GM12878 (cell line): ENCODE data around the gene RBM12. TPM values are rescaled to one million over a fixed set of nuclear protein-coding genes. Genes with fewer than 3 reads are reported as not detected.
A peak's percentile ranks its signal among the peaks of the same experiment; 100 is the strongest.

ENCODE experiments used
- BCL11A ChIP-seq: IDR thresholded peaks from 2 replicates; pipeline ENCODE4 v1.6.1; 2011; ENCODE audit warnings: low read depth, low read length
- BHLHE40 ChIP-seq, 2 experiments: fragments of 450-650 bp in 1 of 2; IDR thresholded peaks; 2 replicates each; pipeline ENCODE4 v1.6.1; 2011 to 2017; ENCODE audit warnings: low read depth in 2 of 2, borderline replicate concordance in 1 of 2, improper control_type of control experiment in 1 of 2, low read length in 1 of 2, mild to moderate bottlenecking in 1 of 2
- CREB1 ChIP-seq: IDR thresholded peaks from 2 replicates; pipeline ENCODE4 v1.6.1; 2012; ENCODE audit warnings: low read depth, mild to moderate bottlenecking, inconsistent platforms
- CREM ChIP-seq: IDR thresholded peaks from 2 replicates; pipeline ENCODE4 v1.6.1; 2014; ENCODE audit warnings: antibody characterized with exemption, low read depth
- CUX1 ChIP-seq: IDR thresholded peaks from 2 replicates; pipeline ENCODE4 v1.6.1; 2012; ENCODE audit warnings: improper control_type of control experiment, low read depth, low read length; ENCODE audit not compliant: insufficient replicate concordance
- E4F1 ChIP-seq: fragments of 450-650 bp; IDR thresholded peaks from 2 replicates; pipeline ENCODE4 v1.6.1; 2018; ENCODE audit warnings: borderline replicate concordance, mild to moderate bottlenecking; ENCODE audit not compliant: partially characterized antibody
- GATAD2B ChIP-seq: fragments of 450-650 bp; conservative IDR thresholded peaks from 2 replicates; pipeline ENCODE4 v1.6.1; 2017; ENCODE audit warnings: low read depth, mild to moderate bottlenecking, moderate library complexity
- HDAC6 ChIP-seq: fragments of 200-600 bp; sonication (generic); IDR thresholded peaks from one replicate; pipeline ENCODE4 v1.8.0; 2017; ENCODE audit warnings: antibody characterized with exemption; ENCODE audit not compliant: unreplicated experiment
- SUZ12 ChIP-seq: fragments of 200-600 bp; sonication (generic); IDR thresholded peaks from one replicate; pipeline ENCODE4 v1.6.1; 2018; ENCODE audit warnings: antibody characterized with exemption, mild to moderate bottlenecking; ENCODE audit not compliant: unreplicated experiment
- TCF12 ChIP-seq: IDR thresholded peaks from 2 replicates; pipeline ENCODE4 v1.6.1; 2011; ENCODE audit warnings: low read depth, mild to moderate bottlenecking, low read length
- TCF3 ChIP-seq: IDR thresholded peaks from 2 replicates; pipeline ENCODE4 v1.6.1; 2012; ENCODE audit warnings: low read depth, mild to moderate bottlenecking, low read length, borderline replicate concordance; ENCODE audit not compliant: insufficient read depth
- ZNF217 ChIP-seq: fragments of 450-650 bp; IDR thresholded peaks from 2 replicates; pipeline ENCODE4 v1.6.1; 2017; ENCODE audit warnings: antibody characterized with exemption, mild to moderate bottlenecking
- polyA plus RNA-seq, 11 experiments: library from polyadenylated mRNA; depleted of rRNA in 4 of 11; unstranded in 6 of 11; stranded (reverse) in 5 of 11; fragments of >200 nt; fragmentation: Nextera tagmentation in 4 of 11; fragmentation: Illumina TruSeq in 1 of 11; extraction: Ambion mirVana in 4 of 11; extraction: Trizol in 1 of 11; gene quantifications; 1 replicate in 1 of 11; 2 replicates in 10 of 11; pipeline versions ENCODE4 v1.2.1 to v1.2.3, GENCODE V29; 2011 to 2016; ENCODE audit warnings: inconsistent platforms in 2 of 11, missing spikeins in 2 of 11, low read depth in 1 of 11
- total RNA-seq, 4 experiments: library from RNA; depleted of rRNA in 3 of 4; stranded (reverse); fragments of >200 nt in 3 of 4; fragmentation: Illumina TruSeq in 1 of 4; extraction: Trizol in 1 of 4; gene quantifications; 2 replicates each; pipeline versions ENCODE4 v1.2.1 to v1.2.3, GENCODE V29; 2013 to 2021

RBM12 gene
- total and polyA plus RNA-seq, 10 of the 15 experiments (the other 5 are each of a cell fraction or from before 2014, with no cell fraction given) = 4.7 to 153 (median 58.5) TPM

GRCh38 chr20:35600993-35601973 lies 63.4 kb downstream of the RBM12 start (continued):
- no peak for TF ChIP-seq CUX1
- TF ChIP-seq BHLHE40 (IDR thresholded peaks at IDR 0.05; ENCODE audit: borderline replicate concordance in 1 of 2, low read depth in 2 of 2, low read length in 1 of 2) = peak; percentile 91 to 96
- TF ChIP-seq TCF12 = 0 out of 2 replicates have a peak, but pooled peaks have one; percentile 16
- peak; percentile 84 for TF ChIP-seq TCF3
- TF ChIP-seq SUZ12 = peak; percentile 13
- peak; percentile 59 for TF ChIP-seq HDAC6
- no peak for TF ChIP-seq ZNF217
- no peak for TF ChIP-seq BCL11A
- peak; percentile 45 for TF ChIP-seq CREM
- TF ChIP-seq E4F1 = no peak
- peak; percentile 56; the same call in 1 of the 2 replicates for TF ChIP-seq CREB1
- TF ChIP-seq GATAD2B = no peak
